ENCODE data around the gene RIPK1.

- no peak for TF ChIP-seq POLR2AphosphoS5 (IDR thresholded peaks at IDR 0.05; ENCODE audit: low read depth, low read length)
- no peak for TF ChIP-seq POLR2A (IDR thresholded peaks at IDR 0.05; ENCODE audit: low read depth, low read length)
These were observed 22.0 kb upstream of the RIPK1 start for GRCh38 chr6:3046295-3046694.
